Kidney capillary endothelial cell (primary cell): ENCODE results near the gene BLTP1.
A peak's percentile ranks its signal among the peaks of the same experiment; 100 is the strongest.
"Not testable (repeated sequence)": the region's sequence is repeated elsewhere in the genome, so short reads cannot be mapped to it uniquely, and the experiment has no call there.

ENCODE experiments used
- DNase-seq: peaks from one replicate; pipeline ENCODE4 v3.0.0-alpha.2; 2018; ENCODE audit warnings: low spot score

Gene BLTP1

DNA sequence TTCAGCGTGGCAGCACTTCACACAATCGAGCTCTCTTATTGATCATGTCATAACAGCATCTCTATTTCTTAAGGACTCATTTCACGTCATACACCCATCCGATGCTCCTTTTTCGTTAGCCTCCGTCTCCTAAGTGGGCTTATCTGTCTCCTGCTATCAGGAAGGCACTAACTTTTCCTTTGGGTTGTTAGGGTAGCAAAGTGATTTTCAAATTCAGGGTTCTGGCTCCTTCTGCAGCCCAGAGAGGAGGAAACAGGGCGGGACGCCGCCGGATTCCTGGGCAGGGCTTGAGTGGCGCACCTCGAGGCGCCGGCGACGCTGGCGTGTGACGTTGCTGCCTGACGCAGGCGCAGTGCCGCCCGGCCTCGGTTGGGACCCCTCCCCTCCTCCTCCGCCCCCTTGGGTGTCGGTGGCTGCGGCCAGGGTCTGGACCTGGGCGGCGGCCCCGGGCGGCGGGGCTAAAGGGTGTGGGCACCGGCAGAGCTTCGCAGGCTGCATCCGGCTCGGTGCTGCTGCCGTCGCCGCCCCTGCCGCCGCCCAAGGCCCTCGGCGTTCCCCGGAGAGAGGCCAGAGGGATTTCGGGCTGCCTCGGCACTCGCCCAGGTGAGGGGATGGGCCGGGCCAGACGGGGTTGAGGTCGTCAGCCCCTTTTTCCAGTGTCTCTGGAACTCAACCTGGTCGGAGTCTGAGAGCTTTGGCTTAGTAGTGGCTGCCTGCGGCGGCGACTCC lies at the start of gene BLTP1:
Gene BLTP1, plus strand, starts transcription at position 350 of the 729 bp plus-strand sequence. CDS start 18,317 bp downstream, outside the sequence.
- peak; percentile 77 for DNase-seq

GRCh38 chr4:122104184-122104583 lies 47.9 kb upstream of the BLTP1 start:
- DNase-seq = no peak

GRCh38 chr4:122107680-122108079 lies 44.5 kb upstream of the BLTP1 start:
- DNase-seq = no peak

- DNase-seq = not testable (repeated sequence)
Observed at GRCh38 chr4:122110304-122110703, 41.8 kb upstream of the BLTP1 start.

- peak; percentile 4 for DNase-seq
Observed at GRCh38 chr4:122117743-122118142, 34.4 kb upstream of the BLTP1 start.

DNA sequence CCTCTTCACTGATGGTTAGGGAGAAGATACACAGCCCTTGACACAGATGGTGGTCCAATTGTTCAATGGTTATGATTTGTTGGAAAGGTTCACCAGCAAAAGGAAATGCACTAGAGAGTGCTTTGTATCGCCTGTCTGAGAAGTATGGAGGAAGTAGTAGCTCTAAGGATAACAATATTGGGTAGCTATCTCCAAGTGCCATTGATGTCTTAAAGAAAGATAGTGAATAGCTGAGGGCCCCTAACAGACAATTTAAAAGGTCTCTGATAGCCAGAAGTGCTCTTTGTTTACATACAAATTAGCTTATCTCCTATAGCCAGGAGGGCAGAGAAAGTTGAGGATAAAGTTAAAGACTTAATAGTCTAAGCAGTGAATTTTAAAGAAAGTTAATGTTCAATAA lies 33.9 kb upstream of the BLTP1 start:
- DNase-seq = no peak

DNA sequence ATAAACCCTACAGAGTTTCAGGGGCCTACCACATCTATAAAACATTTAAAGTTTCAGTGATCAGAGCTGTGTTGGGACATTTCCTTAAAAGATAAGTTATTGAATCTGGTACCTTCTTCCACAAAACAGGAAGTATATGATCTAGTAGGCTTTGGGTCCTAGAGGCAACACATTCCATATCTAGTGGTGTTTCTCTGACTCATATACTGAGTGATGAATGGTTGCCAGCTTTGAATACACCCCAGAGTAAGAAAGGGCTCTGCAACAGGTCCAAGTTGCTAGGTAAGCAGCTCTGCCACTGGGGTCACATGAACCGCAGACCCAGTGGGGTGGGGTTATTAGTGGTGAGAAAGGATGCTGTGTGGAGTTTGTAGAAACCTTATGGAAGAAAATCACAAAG lies 32.4 kb upstream of the BLTP1 start:
- no peak for DNase-seq

DNA sequence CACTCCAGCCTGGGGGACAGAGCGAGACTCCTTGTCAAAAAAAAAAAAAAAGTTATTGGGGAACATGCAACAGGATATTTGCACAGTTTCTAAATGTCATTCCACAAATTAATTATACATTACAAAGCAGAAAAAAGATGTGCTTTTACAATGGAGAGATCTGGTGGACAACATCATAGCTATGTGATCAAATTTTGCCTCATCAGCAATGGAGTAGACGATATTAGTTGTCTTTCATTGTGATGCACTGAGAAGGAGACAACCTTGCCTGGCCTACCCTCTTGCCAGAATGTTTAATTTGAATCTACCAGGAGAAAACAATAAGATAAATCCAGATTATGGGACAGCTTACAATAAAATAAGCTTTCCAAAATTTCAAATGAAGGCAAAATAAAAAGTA lies 30.5 kb upstream of the BLTP1 start:
- no peak for DNase-seq

- DNase-seq = no peak
Observed at GRCh38 chr4:122122083-122122482, 30.0 kb upstream of the BLTP1 start.

DNA sequence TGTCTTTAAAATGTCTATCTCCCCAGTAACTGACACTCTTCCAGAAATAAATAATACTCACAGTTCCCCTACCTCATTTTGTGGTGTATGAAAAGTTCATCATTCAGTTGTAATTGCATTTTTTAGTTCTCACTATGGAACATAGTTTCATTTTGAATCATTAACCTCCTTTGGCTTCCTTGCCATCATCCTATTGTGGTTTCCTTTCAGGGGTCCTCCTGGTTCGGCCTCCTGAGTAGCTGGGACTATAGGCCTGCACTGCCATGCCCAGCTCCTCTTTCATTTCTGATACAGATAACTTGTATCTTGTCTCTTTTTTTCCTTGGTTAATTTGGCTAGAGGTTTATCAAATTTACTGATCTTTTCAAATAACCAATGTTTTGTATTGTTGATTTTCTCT lies 23.1 kb upstream of the BLTP1 start:
- no peak for DNase-seq

- DNase-seq = no peak
Observed at GRCh38 chr4:122131562-122132157, 20.5 kb upstream of the BLTP1 start.

DNA sequence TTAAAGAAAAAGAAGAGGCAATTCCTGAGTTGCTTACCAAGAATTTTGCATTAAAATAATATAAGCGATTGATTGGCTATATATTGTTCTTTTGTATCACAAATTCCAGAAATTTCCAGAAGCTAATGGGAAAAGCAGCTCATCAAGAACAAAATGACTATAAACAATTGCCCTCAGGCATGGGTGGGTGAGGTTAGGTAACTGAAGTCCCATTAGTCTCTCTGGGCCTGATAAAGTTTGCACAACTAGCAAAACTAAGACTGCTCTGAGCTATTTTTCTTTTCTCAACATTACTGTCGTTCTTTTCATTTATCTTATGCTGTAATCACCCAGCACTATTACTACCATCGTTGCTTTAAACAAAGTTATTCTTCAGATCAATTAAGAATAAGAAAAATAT lies 19.2 kb upstream of the BLTP1 start:
- no peak for DNase-seq

- no peak for DNase-seq
Observed at GRCh38 chr4:122139139-122139538, 13.0 kb upstream of the BLTP1 start.

GRCh38 chr4:122140834-122141233 lies 11.3 kb upstream of the BLTP1 start:
- DNase-seq = no peak

DNA sequence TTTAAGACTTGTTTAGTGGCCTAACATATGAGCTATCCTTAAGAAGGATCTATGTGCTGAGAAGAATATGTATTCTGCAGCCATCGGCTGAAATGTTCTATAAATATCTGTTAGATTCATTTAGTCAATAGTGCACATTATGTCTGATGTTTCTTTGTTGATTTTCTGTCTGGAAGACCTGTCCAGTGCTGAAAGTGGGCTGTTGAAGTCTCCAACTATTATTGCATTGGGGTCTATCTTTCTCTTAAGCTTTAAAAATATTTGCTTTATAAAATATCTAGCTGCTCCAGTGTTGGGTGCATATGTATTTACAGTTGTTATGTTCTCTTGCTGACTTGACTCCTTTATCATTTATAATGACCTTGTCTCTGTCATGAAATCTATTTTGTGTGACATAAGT lies 9.4 kb upstream of the BLTP1 start:
- DNase-seq = no peak

GRCh38 chr4:122146652-122147051 lies 5.5 kb upstream of the BLTP1 start:
- DNase-seq = no peak

- no peak for DNase-seq
Observed at GRCh38 chr4:122150931-122151330, 1.2 kb upstream of the BLTP1 start.

DNA sequence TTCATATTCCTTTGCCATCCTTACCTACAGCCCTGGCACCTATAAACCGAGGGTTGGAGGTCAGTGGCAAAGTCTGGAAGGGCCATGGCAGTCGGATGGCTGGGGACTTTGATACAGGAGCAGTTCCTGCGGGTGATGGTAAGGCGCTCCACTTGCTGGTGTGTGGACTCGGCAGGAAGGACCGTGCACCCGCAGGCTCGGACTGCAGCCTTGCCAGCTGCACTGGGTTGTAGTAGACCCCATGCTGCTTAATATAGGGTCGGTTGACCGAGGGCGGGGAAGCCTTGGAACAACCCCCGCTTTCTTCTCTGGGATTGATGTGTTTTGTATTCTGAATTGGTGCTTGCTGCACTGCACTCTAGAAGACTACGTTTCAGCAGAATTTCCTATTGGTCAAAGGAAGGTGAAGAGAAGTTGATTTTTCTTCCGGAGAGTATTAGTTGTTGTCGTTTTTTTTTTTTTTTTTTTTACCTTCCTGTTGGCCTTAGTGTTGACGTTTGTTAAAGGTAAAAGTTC lies 638 bp downstream of the BLTP1 start:
- peak; percentile 31 for DNase-seq

GRCh38 chr4:122156819-122157218 lies 4.7 kb downstream of the BLTP1 start:
- DNase-seq = no peak

GRCh38 chr4:122163301-122163700 lies 11.2 kb downstream of the BLTP1 start:
- DNase-seq = no peak

GRCh38 chr4:122163767-122164166 lies 11.6 kb downstream of the BLTP1 start:
- DNase-seq = no peak

GRCh38 chr4:122167369-122167768 lies 15.2 kb downstream of the BLTP1 start:
- DNase-seq = no peak

- DNase-seq = no peak
Observed at GRCh38 chr4:122170775-122171174, 18.6 kb downstream of the BLTP1 start.

DNA sequence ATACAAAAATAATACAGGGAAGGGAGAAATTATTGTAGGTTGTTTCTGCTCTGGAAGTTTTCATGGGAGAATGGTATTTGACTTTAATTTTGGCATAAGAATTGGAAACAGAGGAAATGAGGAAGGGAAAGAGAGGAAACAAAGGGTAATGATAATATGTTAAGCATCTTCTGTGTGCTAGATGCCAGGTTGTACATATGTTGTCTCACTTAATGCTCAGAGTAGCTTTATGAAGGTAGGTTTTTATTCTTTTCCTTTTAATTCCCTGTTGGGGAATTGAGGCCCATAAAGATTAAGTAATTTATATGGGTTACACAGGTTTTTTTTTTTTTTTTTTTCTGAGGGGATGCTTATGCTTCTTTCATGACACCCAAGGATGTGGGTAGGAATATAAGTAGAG lies 19.2 kb downstream of the BLTP1 start:
- no peak for DNase-seq
